Prostate gland (tissue), 2 donors: ENCODE measurements around the gene TRRAP.

ENCODE experiments used
- CTCF ChIP-seq, 4 experiments: fragments of 200-600 bp in 2 of 4; fragments of 450-650 bp in 2 of 4; sonication (generic) in 2 of 4; IDR thresholded peaks; 1 replicate in 3 of 4; 2 replicates in 1 of 4; pipeline ENCODE4 v1.5.1; 2016 to 2019; ENCODE audit warnings: antibody characterized with exemption in 4 of 4, mild to moderate bottlenecking in 2 of 4, moderate library complexity in 2 of 4
- POLR2A ChIP-seq: fragments of 450-650 bp; IDR thresholded peaks from one replicate; pipeline ENCODE4 v1.6.1; 2016; ENCODE audit warnings: antibody characterized with exemption, mild to moderate bottlenecking

- no peak for TF ChIP-seq CTCF (IDR thresholded peaks at IDR 0.05)
- TF ChIP-seq POLR2A, result no peak
Observed at GRCh38 chr7:98855610-98856422, 22.5 kb upstream of the TRRAP start.
